ENCODE measurements around the gene NCAM2. TPM values are rescaled to one million over a fixed set of nuclear protein-coding genes. Genes with fewer than 3 reads are reported as not detected.

NCAM2 gene
- total and polyA plus RNA-seq, 2 of the 4 experiments (the other 2 are of a cell fraction) = 2.7 to 5.0 TPM

- in situ Hi-C loops (cut with MboI; ENCODE audit: low sequenced_read_pairs) = loop anchor here (10.0 to 25.0 kb wide), 2 partner anchors 212 to 369 kb away; no protein-coding TSS in a partner anchor
- Histone ChIP-seq H3K27me3 (ENCODE audit: control insufficient read depth, insufficient read depth, low read length) (no peaks in the 10 kb centered on the region), H3K27ac (ENCODE audit: insufficient read depth, low read length) (no peak overlapping the region), H3K9me1 (ENCODE audit: insufficient read depth, low read length) (no peaks in the 10 kb centered on the region), H3K14ac (replicated peaks; ENCODE audit: low read depth, low read length) (no peak overlapping the region), H2BK20ac (ENCODE audit: low read depth, low read length) (no peak overlapping the region), H2AK9ac (replicated peaks; ENCODE audit: low read depth, low read length, poor library complexity) (no peak overlapping the region), H4K20me1 (ENCODE audit: insufficient read depth, low read length) (no peaks in the 10 kb centered on the region), H2AK5ac (ENCODE audit: low read depth, low read length) (no peak overlapping the region), H3K4me2 (ENCODE audit: low read depth, low read length) (no peak overlapping the region), H3K4me1 (ENCODE audit: control insufficient read depth, insufficient read depth, low read length) (no peaks in the 10 kb centered on the region), H3K4me3 (ENCODE audit: insufficient read depth, low read depth, low read length) (no peak overlapping the region), H3K36me3 (ENCODE audit: control insufficient read depth, insufficient read depth, low read length) (no peaks in the 10 kb centered on the region), H3K9ac (ENCODE audit: low read depth, low read length) (no peak overlapping the region), H3K56ac (ENCODE audit: extremely low read depth, insufficient read depth, low read length) (no peak overlapping the region), H3K4ac (ENCODE audit: low read depth, low read length) (no peak overlapping the region), H2AFZ (replicated peaks; ENCODE audit: low read length, poor library complexity) (no peak overlapping the region), H4K91ac (ENCODE audit: insufficient read depth, low read depth, low read length) (no peak overlapping the region), H2BK15ac (ENCODE audit: low read depth, low read length) (no peak overlapping the region), H2BK120ac (ENCODE audit: low read depth, low read length) (no peak overlapping the region), H3K9me3 (ENCODE audit: control insufficient read depth, insufficient read depth, low read length) (no peaks in the 10 kb centered on the region), H4K5ac (ENCODE audit: low read depth, low read length) (no peak overlapping the region), H3K23ac (ENCODE audit: low read depth, low read length) (no peak overlapping the region), H3K79me1 (ENCODE audit: low read depth in 1 of 2, low read length in 2 of 2) (no peaks in the 10 kb centered on the region), H2BK5ac (ENCODE audit: low read depth, low read length, poor library complexity, severe bottlenecking) (no peak overlapping the region), H3K18ac (ENCODE audit: low read depth, low read length) (no peak overlapping the region), H4K8ac (ENCODE audit: low read depth in 2 of 2, low read length in 2 of 2) (no peak overlapping the region)
- dilution Hi-C loops (cut with HindIII; ENCODE audit: low sequenced_read_pairs, unreplicated experiment) = no loop called here
- no TSS peak for BruUV-seq (replicated peaks)
- CTCF ChIA-PET = interaction anchor here (0.6 to 2.1 kb wide), 4 partner anchors 9 to 205 kb away, joined by 3 to 6 read pairs (median 4); no protein-coding TSS in a partner anchor
- no CpG with 5 or more reads among the region's 1 CpG for WGBS, 2 experiments (ENCODE audit: extremely low coverage in 2 of 2, insufficient read length in 1 of 2)
- TF ChIP-seq RAD21 (IDR thresholded peaks at IDR 0.05; ENCODE audit: low read length) (peak; percentile 44), CTCF (conservative IDR thresholded peaks at IDR 0.05; ENCODE audit: low read depth, low read length) (peak; percentile 44), SMC3 (IDR thresholded peaks at IDR 0.05; ENCODE audit: low read depth, low read length) (no peak), POLR2A (IDR thresholded peaks at IDR 0.05; ENCODE audit: low read depth, low read length) (no peak), RCOR1 (IDR thresholded peaks at IDR 0.05; ENCODE audit: insufficient replicate concordance, low read length) (no peak), FOS (IDR thresholded peaks at IDR 0.05; ENCODE audit: low read depth, low read length) (no peak), BHLHE40 (IDR thresholded peaks at IDR 0.05; ENCODE audit: low read depth, low read length) (no peak), RFX5 (IDR thresholded peaks at IDR 0.05; ENCODE audit: low read depth, low read length) (no peak), ELK1 (IDR thresholded peaks at IDR 0.05; ENCODE audit: borderline replicate concordance, low read depth, low read length) (no peak), MXI1 (IDR thresholded peaks at IDR 0.05; ENCODE audit: borderline replicate concordance, low read depth, low read length) (no peak)
- intact Hi-C loops (cut with micrococcal nuclease) = loop anchor here (1.0 to 5.0 kb wide), 5 partner anchors 142 to 375 kb away; no protein-coding TSS in a partner anchor
- POLR2A ChIA-PET (ENCODE audit: unreplicated experiment) = no interaction called here
- DNase-seq (no peak), ATAC-seq (ENCODE audit: low read depth) (peak; percentile 42; the same call in 1 of the 2 replicates)
Measured at GRCh38 chr21:21373969-21374368, 375.8 kb downstream of the NCAM2 start.
